Stimulated activated CD4-positive, alpha-beta T cell treated with anti-CD3 and anti-CD28 coated beads, Interleukin-15, amount 100 ng/mL, for 1 hour (primary cell): Measurements from ENCODE around the gene FAM229B.
"Not testable (repeated sequence)": the region's sequence is repeated elsewhere in the genome, so short reads cannot be mapped to it uniquely, and the experiment has no call there.

ENCODE experiments used
- DNase-seq, 2 donors: peaks; one replicate each; pipeline ENCODE4 v3.0.0-alpha.2; 2020; ENCODE audit warnings: low read depth in 1 of 2, low spot score in 1 of 2

Gene FAM229B

GRCh38 chr6:112062966-112063365 lies 24.4 kb upstream of the FAM229B start:
- DNase-seq = no peak

- no peak for DNase-seq
Observed at GRCh38 chr6:112065426-112065986, 21.9 kb upstream of the FAM229B start.

- no peak for DNase-seq
Observed at GRCh38 chr6:112066606-112067005, 20.8 kb upstream of the FAM229B start.

- DNase-seq = no peak
Observed at GRCh38 chr6:112081569-112081968, 5.8 kb upstream of the FAM229B start.

- DNase-seq = no peak
Observed at GRCh38 chr6:112085286-112086065, 1.9 kb upstream of the FAM229B start.

GRCh38 chr6:112086744-112087135 lies 651 bp upstream of the FAM229B start:
- no peak for DNase-seq

GRCh38 chr6:112087916-112088315 lies 525 bp downstream of the FAM229B start:
- no peak for DNase-seq

GRCh38 chr6:112096901-112097300 lies 9.5 kb downstream of the FAM229B start:
- DNase-seq = no peak

GRCh38 chr6:112100561-112100960 lies 13.2 kb downstream of the FAM229B start:
- no peak for DNase-seq

- not testable (repeated sequence) for DNase-seq
Observed at GRCh38 chr6:112106026-112106425, 18.6 kb downstream of the FAM229B start.

- DNase-seq = no peak
Observed at GRCh38 chr6:112106562-112106961, 19.2 kb downstream of the FAM229B start.

- no peak for DNase-seq
Observed at GRCh38 chr6:112109262-112109661, 21.9 kb downstream of the FAM229B start.

GRCh38 chr6:112113431-112113830 lies 26.0 kb downstream of the FAM229B start:
- DNase-seq = no peak

- DNase-seq = no peak
Observed at GRCh38 chr6:112113918-112114317, 26.5 kb downstream of the FAM229B start.

- DNase-seq = no peak
Observed at GRCh38 chr6:112114577-112115223, 27.3 kb downstream of the FAM229B start.

GRCh38 chr6:112116221-112116620 lies 28.8 kb downstream of the FAM229B start:
- no peak for DNase-seq

GRCh38 chr6:112117554-112117953 lies 30.2 kb downstream of the FAM229B start:
- DNase-seq = no peak

GRCh38 chr6:112118034-112118433 lies 30.6 kb downstream of the FAM229B start:
- no peak for DNase-seq

GRCh38 chr6:112122756-112123155 lies 35.4 kb downstream of the FAM229B start:
- no peak for DNase-seq

GRCh38 chr6:112123982-112124381 lies 36.6 kb downstream of the FAM229B start:
- no peak for DNase-seq

- DNase-seq = no peak
Observed at GRCh38 chr6:112128208-112128607, 40.8 kb downstream of the FAM229B start.

- DNase-seq = no peak
Observed at GRCh38 chr6:112130878-112131277, 43.5 kb downstream of the FAM229B start.
